CD4-positive, CD25-positive, alpha-beta regulatory T cell (primary cell): ENCODE measurements around the gene ASB6. TPM values are rescaled to one million over a fixed set of nuclear protein-coding genes. Genes with fewer than 3 reads are reported as not detected.

ENCODE experiments used
- ATAC-seq, 2 donors: fragments of 150-1000 bp; cut with Tn5 transposase; one replicate each; pipeline ENCODE4 v1.10.0; 2021; ENCODE audit warnings: low read depth in 2 of 2, moderate number of reproducible peaks in 2 of 2, moderate library complexity in 1 of 2
- DNase-seq, 3 donors: peaks; one replicate each; pipeline versions ENCODE4 v3.0.0 to v3.0.0-alpha.2; 2012 to 2022; ENCODE audit warnings: mixed read lengths in 1 of 3
- H3K27ac ChIP-seq: one replicate; pipeline ENCODE4 v1.7.0; 2013; ENCODE audit warnings: mild to moderate bottlenecking, low read length; ENCODE audit not compliant: insufficient read depth, poor library complexity, severe bottlenecking
- H3K27me3 ChIP-seq: one replicate; pipeline ENCODE4 v1.7.0; 2013; ENCODE audit warnings: low read length; ENCODE audit not compliant: control insufficient read depth, insufficient read depth
- H3K36me3 ChIP-seq: one replicate; pipeline ENCODE4 v1.7.0; 2013; ENCODE audit warnings: mild to moderate bottlenecking, low read length, moderate library complexity; ENCODE audit not compliant: control insufficient read depth, insufficient read depth
- H3K4me1 ChIP-seq: 2 replicates; pipeline ENCODE4 v1.7.0; 2013; ENCODE audit warnings: mild to moderate bottlenecking, low read length; ENCODE audit not compliant: insufficient read depth, control insufficient read depth, poor library complexity, severe bottlenecking
- H3K4me3 ChIP-seq: one replicate; pipeline ENCODE4 v1.7.0; 2013; ENCODE audit warnings: low read depth, mild to moderate bottlenecking, low read length, moderate library complexity
- H3K9me3 ChIP-seq, 2 experiments: 1 replicate in 1 of 2; 2 replicates in 1 of 2; pipeline ENCODE4 v1.7.0; 2013; ENCODE audit warnings: low read length in 2 of 2, mild to moderate bottlenecking in 1 of 2, moderate library complexity in 1 of 2; ENCODE audit not compliant: control insufficient read depth in 2 of 2
- H3K27ac Mint-ChIP-seq, 3 donors: one replicate each; pipeline ENCODE4 v1.8.0; 2020 to 2022; ENCODE audit warnings: mild to moderate bottlenecking in 3 of 3, mixed read lengths in 3 of 3, moderate library complexity in 2 of 3
- H3K27me3 Mint-ChIP-seq: one replicate; pipeline ENCODE4 v1.8.0; 2022; ENCODE audit warnings: mild to moderate bottlenecking, mixed read lengths
- H3K36me3 Mint-ChIP-seq: one replicate; pipeline ENCODE4 v1.8.0; 2020; ENCODE audit warnings: mixed read lengths
- H3K4me1 Mint-ChIP-seq, 4 donors: one replicate each; pipeline ENCODE4 v1.8.0; 2020 to 2022; ENCODE audit warnings: mixed read lengths in 4 of 4, mild to moderate bottlenecking in 1 of 4
- H3K4me3 Mint-ChIP-seq, 4 donors: one replicate each; pipeline ENCODE4 v1.8.0; 2020 to 2022; ENCODE audit warnings: mild to moderate bottlenecking in 4 of 4, mixed read lengths in 4 of 4, moderate library complexity in 3 of 4
- H3K9me3 Mint-ChIP-seq, 7 donors: one replicate each; pipeline ENCODE4 v1.8.0; 2020 to 2022; ENCODE audit warnings: mixed read lengths in 7 of 7, mild to moderate bottlenecking in 3 of 7, moderate library complexity in 2 of 7
- polyA plus RNA-seq, 4 donors: library from polyadenylated mRNA; unstranded; fragments of 300-500 nt; fragmentation: Illumina TruSeq; gene quantifications; one replicate each; pipeline ENCODE4 v1.2.3, GENCODE V29; 2021
- total RNA-seq: library from RNA; stranded (reverse); gene quantifications from one replicate; pipeline ENCODE4 v1.2.3, GENCODE V29; 2022

ASB6 gene
- total and polyA plus RNA-seq, 5 donors from 2014 or later = 21.7 to 27.8 (median 24.0) TPM

GRCh38 chr9:129655696-129656095, 13.7 kb upstream of the ASB6 start:
- no peaks in the 10 kb centered on the region for H3K27me3 ChIP-seq
- H3K4me1 ChIP-seq = no peaks in the 10 kb centered on the region
- no peak overlapping the region for H3K4me3 Mint-ChIP-seq
- H3K27ac ChIP-seq = no peak overlapping the region
- peaks cover 8% of the 10 kb centered on the region for H3K27me3 Mint-ChIP-seq
- ATAC-seq (no peak), DNase-seq (no peak)
- no peak overlapping the region for H3K27ac Mint-ChIP-seq
- H3K9me3 Mint-ChIP-seq = no peaks in the 10 kb centered on the region
- H3K9me3 ChIP-seq = no peaks in the 10 kb centered on the region
- H3K36me3 Mint-ChIP-seq = no peaks in the 10 kb centered on the region
- H3K36me3 ChIP-seq = no peaks in the 10 kb centered on the region
- H3K4me1 Mint-ChIP-seq = no peaks in the 10 kb centered on the region
- H3K4me3 ChIP-seq = no peak overlapping the region

- no peaks in the 10 kb centered on the region for H3K27me3 ChIP-seq
- Mint-ChIP-seq H3K27me3 (peaks cover 11% of the 10 kb centered on the region), H3K27ac (no peak overlapping the region), H3K9me3 (no peaks in the 10 kb centered on the region), H3K36me3 (no peaks in the 10 kb centered on the region), H3K4me1 (peaks cover 0 to 1% (median 0%) of the 10 kb centered on the region in 4 donors), H3K4me3 (no peak overlapping the region)
- no peaks in the 10 kb centered on the region for H3K9me3 ChIP-seq
- DNase-seq (no peak), ATAC-seq (no peak)
- no peak overlapping the region for H3K4me3 ChIP-seq
- H3K36me3 ChIP-seq = no peaks in the 10 kb centered on the region
- no peaks in the 10 kb centered on the region for H3K4me1 ChIP-seq
- no peak overlapping the region for H3K27ac ChIP-seq
Measured at GRCh38 chr9:129655154-129655553, 13.2 kb upstream of the ASB6 start.

- no peaks in the 10 kb centered on the region for H3K27me3 ChIP-seq
- H3K4me3 Mint-ChIP-seq = no peak overlapping the region
- H3K4me1 ChIP-seq = no peaks in the 10 kb centered on the region
- DNase-seq (no peak), ATAC-seq (no peak)
- H3K4me3 ChIP-seq = no peak overlapping the region
- no peaks in the 10 kb centered on the region for H3K9me3 Mint-ChIP-seq
- no peak overlapping the region for H3K27ac Mint-ChIP-seq
- H3K27me3 Mint-ChIP-seq = peaks cover 12% of the 10 kb centered on the region
- no peak overlapping the region for H3K27ac ChIP-seq
- peaks cover 0 to 2% (median 0%) of the 10 kb centered on the region in 4 donors for H3K4me1 Mint-ChIP-seq
- no peaks in the 10 kb centered on the region for H3K36me3 ChIP-seq
- no peaks in the 10 kb centered on the region for H3K36me3 Mint-ChIP-seq
- H3K9me3 ChIP-seq = no peaks in the 10 kb centered on the region
Measured at GRCh38 chr9:129654554-129655040, 12.6 kb upstream of the ASB6 start.

GRCh38 chr9:129653823-129654553, 12.0 kb upstream of the ASB6 start:
- Histone ChIP-seq H3K27ac (no peak overlapping the region), H3K4me3 (no peak overlapping the region), H3K36me3 (no peaks in the 10 kb centered on the region), H3K9me3 (no peaks in the 10 kb centered on the region), H3K4me1 (no peaks in the 10 kb centered on the region), H3K27me3 (no peaks in the 10 kb centered on the region)
- Mint-ChIP-seq H3K4me1 (peaks cover 0 to 2% (median 0%) of the 10 kb centered on the region in 4 donors), H3K9me3 (no peaks in the 10 kb centered on the region), H3K36me3 (no peaks in the 10 kb centered on the region), H3K4me3 (no peak overlapping the region), H3K27me3 (peaks cover 12% of the 10 kb centered on the region), H3K27ac (no peak overlapping the region)
- DNase-seq = no peak
- ATAC-seq = no peak

GRCh38 chr9:129650680-129651235, 8.8 kb upstream of the ASB6 start:
- Histone ChIP-seq H3K27me3 (no peaks in the 10 kb centered on the region), H3K4me1 (no peaks in the 10 kb centered on the region), H3K4me3 (no peak overlapping the region), H3K27ac (no peak overlapping the region), H3K9me3 (no peaks in the 10 kb centered on the region), H3K36me3 (no peaks in the 10 kb centered on the region)
- ATAC-seq (no peak), DNase-seq (no peak)
- no peaks in the 10 kb centered on the region for H3K9me3 Mint-ChIP-seq
- no peak overlapping the region for H3K4me3 Mint-ChIP-seq
- H3K27me3 Mint-ChIP-seq = peaks cover 9% of the 10 kb centered on the region
- no peaks in the 10 kb centered on the region for H3K36me3 Mint-ChIP-seq
- H3K4me1 Mint-ChIP-seq = peaks cover 0 to 2% (median 0%) of the 10 kb centered on the region in 4 donors
- no peak overlapping the region for H3K27ac Mint-ChIP-seq

- peaks cover 9% of the 10 kb centered on the region for H3K27me3 Mint-ChIP-seq
- no peaks in the 10 kb centered on the region for H3K27me3 ChIP-seq
- peak overlapping the region in 1 of 3 donors; percentile 82 for H3K27ac Mint-ChIP-seq
- no peak for ATAC-seq
- no peaks in the 10 kb centered on the region for H3K4me1 ChIP-seq
- no peaks in the 10 kb centered on the region for H3K9me3 Mint-ChIP-seq
- no peaks in the 10 kb centered on the region for H3K36me3 ChIP-seq
- no peak for DNase-seq
- H3K36me3 Mint-ChIP-seq = no peaks in the 10 kb centered on the region
- H3K4me3 ChIP-seq = no peak overlapping the region
- H3K9me3 ChIP-seq = no peaks in the 10 kb centered on the region
- H3K27ac ChIP-seq = no peak overlapping the region
- peaks cover 0 to 2% (median 0%) of the 10 kb centered on the region in 4 donors for H3K4me1 Mint-ChIP-seq
- no peak overlapping the region for H3K4me3 Mint-ChIP-seq
Measured at GRCh38 chr9:129649726-129650679, 8.1 kb upstream of the ASB6 start.

- Histone ChIP-seq H3K4me1 (no peaks in the 10 kb centered on the region), H3K9me3 (no peaks in the 10 kb centered on the region), H3K27ac (no peak overlapping the region), H3K36me3 (no peaks in the 10 kb centered on the region), H3K27me3 (no peaks in the 10 kb centered on the region), H3K4me3 (no peak overlapping the region)
- ATAC-seq = no peak
- Mint-ChIP-seq H3K36me3 (no peaks in the 10 kb centered on the region), H3K4me1 (peaks cover 0 to 2% (median 0%) of the 10 kb centered on the region in 4 donors), H3K9me3 (no peaks in the 10 kb centered on the region), H3K27me3 (peaks cover 9% of the 10 kb centered on the region), H3K27ac (no peak overlapping the region), H3K4me3 (no peak overlapping the region)
- no peak for DNase-seq
Measured at GRCh38 chr9:129648764-129649115, 6.8 kb upstream of the ASB6 start.
